ENCODE measurements around the gene CACNG4. TPM values are rescaled to one million over a fixed set of nuclear protein-coding genes. Genes with fewer than 3 reads are reported as not detected.

Gene CACNG4
- polyA plus RNA-seq, 1 experiment: 0.06 TPM

DNA sequence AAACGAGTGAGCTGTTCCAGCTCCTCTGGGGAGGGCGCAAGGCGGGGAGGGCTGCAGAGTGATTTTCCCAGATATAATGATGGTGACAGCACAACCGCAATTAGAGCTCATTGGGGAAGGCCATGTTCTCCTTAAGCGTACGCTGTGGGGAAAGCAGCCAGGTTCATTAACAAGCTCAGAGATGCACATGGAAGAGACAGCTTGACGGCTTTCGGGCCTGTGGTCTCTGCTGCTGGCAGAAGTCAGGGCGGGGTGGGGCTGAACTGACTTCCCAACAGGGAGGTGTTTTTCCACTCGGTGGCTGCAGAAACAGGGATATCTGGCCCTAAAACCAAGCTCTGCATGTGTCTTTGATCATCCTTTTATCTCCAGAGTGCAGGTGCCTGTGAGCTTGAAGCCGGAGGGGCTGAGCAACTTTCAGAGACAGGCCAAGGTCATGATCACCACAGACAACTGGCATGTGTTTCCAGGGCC, 55.8 kb downstream of the CACNG4 start:
- POLR2A ChIA-PET: no interaction called here
- no peak overlapping the region for H3K4me3 ChIP-seq (ENCODE audit: low read depth, low read length)
- TF ChIP-seq, protein P1, sequence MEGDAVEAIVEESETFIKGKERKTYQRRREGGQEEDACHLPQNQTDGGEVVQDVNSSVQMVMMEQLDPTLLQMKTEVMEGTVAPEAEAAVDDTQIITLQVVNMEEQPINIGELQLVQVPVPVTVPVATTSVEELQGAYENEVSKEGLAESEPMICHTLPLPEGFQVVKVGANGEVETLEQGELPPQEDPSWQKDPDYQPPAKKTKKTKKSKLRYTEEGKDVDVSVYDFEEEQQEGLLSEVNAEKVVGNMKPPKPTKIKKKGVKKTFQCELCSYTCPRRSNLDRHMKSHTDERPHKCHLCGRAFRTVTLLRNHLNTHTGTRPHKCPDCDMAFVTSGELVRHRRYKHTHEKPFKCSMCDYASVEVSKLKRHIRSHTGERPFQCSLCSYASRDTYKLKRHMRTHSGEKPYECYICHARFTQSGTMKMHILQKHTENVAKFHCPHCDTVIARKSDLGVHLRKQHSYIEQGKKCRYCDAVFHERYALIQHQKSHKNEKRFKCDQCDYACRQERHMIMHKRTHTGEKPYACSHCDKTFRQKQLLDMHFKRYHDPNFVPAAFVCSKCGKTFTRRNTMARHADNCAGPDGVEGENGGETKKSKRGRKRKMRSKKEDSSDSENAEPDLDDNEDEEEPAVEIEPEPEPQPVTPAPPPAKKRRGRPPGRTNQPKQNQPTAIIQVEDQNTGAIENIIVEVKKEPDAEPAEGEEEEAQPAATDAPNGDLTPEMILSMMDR (IDR thresholded peaks at IDR 0.05; ENCODE audit: insufficient read depth, low read depth, low read length): no peak
- CTCF ChIA-PET: interaction anchor here (1.1 to 1.3 kb wide), 2 partner anchors 12 to 17 kb away, joined by 3 to 4 read pairs; no protein-coding TSS in a partner anchor
- DNase-seq (ENCODE audit: low read depth): no peak
- H3K36me3 ChIP-seq (ENCODE audit: control insufficient read depth, insufficient read depth, low read length): no peaks in the 10 kb centered on the region
- peaks cover 14% of the 10 kb centered on the region for H3K27me3 ChIP-seq (ENCODE audit: control insufficient read depth, insufficient read depth, low read length)

DNA sequence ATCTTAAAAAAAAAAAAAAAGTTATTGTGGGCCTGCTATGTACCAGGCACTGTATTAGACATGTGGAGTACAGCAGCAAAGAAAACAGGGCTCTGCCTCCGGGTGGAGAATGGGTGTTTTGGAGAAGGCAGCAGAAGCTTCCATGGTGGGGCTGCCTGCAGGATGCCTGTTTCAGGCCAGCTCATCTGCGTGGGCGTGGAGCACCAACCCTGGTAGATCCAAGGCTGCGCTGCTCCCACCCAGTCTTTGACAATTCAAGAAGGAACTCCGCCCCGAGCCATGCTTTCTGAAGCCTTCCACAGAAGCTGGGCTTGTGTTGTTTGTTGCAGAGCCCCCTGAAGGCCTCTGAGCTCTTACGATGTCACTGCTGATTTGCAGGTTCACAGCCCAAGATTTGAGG, 56.7 kb downstream of the CACNG4 start:
- TF ChIP-seq, protein P1 (IDR thresholded peaks at IDR 0.05; ENCODE audit: insufficient read depth, low read depth, low read length): no peak
- peaks cover 14% of the 10 kb centered on the region for H3K27me3 ChIP-seq (ENCODE audit: control insufficient read depth, insufficient read depth, low read length)
- DNase-seq (ENCODE audit: low read depth): no peak
- ChIA-PET POLR2A (no interaction called here), CTCF (no interaction called here)
- H3K4me3 ChIP-seq (ENCODE audit: low read depth, low read length): no peak overlapping the region
- H3K36me3 ChIP-seq (ENCODE audit: control insufficient read depth, insufficient read depth, low read length): no peaks in the 10 kb centered on the region

DNA sequence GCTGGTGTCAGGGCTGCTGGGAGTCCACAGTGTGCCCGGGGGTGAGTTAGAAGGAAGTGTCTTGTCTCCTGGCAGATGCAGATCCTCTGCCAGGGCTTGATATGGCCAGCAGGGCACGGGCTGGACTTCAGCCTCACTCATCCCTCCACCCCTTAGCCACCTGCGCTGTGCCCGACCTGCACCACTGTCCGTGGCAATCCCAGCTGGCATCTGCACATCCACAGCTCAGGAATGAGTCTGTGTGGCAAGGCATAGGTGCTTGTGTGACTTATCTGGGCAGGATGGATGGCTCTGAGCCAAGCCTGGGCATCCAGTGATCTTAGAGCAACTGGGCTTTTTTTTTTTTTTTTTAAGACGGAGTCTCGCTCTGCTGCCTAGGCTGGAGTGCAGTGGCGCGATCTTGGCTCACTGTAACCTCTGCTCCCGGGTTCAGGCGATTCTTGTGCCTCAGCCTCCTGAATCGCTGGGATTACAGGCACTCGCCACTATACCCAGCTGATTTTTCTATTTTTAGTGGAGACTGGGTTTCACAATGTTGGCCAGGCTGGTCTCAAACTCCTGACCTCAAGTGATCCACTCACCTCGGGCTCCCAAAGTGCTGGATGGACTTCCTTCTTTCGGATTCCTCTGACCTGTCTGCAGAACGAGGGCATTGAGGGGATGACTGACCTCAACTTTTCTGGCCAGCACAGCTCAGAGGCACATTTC, 57.4 kb downstream of the CACNG4 start:
- TF ChIP-seq, protein P1 (IDR thresholded peaks at IDR 0.05; ENCODE audit: insufficient read depth, low read depth, low read length): no peak

DNA sequence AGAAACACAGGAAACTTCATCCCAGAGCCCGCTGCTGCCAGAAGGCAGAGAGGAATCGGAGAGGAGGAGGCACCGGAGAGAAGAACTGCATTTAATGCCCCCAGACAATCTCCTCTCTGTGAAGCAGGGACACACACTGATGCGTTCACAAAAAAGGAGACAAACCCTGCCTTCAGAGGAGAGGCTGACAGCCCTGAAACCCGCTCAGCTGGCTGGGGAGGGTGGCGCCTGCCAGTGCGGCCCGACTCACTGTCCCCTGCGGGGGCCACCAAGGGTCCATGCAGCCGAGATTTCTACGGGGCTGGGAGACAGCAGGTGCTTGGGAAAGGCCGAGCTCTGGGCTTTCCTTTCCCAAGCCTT, 57.9 kb downstream of the CACNG4 start:
- peaks cover 14% of the 10 kb centered on the region for H3K27me3 ChIP-seq (ENCODE audit: control insufficient read depth, insufficient read depth, low read length)
- POLR2A ChIA-PET: no interaction called here
- CTCF ChIA-PET: no interaction called here
- H3K4me3 ChIP-seq (ENCODE audit: low read depth, low read length): no peak overlapping the region
- TF ChIP-seq, protein P1 (IDR thresholded peaks at IDR 0.05; ENCODE audit: insufficient read depth, low read depth, low read length): no peak
- H3K36me3 ChIP-seq (ENCODE audit: control insufficient read depth, insufficient read depth, low read length): no peaks in the 10 kb centered on the region
- no peak for DNase-seq (ENCODE audit: low read depth)

More for the DNA sequence above, 57.4 kb downstream of the CACNG4 start:
- POLR2A ChIA-PET: no interaction called here
- CTCF ChIA-PET: no interaction called here
- peaks cover 14% of the 10 kb centered on the region for H3K27me3 ChIP-seq (ENCODE audit: control insufficient read depth, insufficient read depth, low read length)
- H3K4me3 ChIP-seq (ENCODE audit: low read depth, low read length): no peak overlapping the region
- no peaks in the 10 kb centered on the region for H3K36me3 ChIP-seq (ENCODE audit: control insufficient read depth, insufficient read depth, low read length)
- no peak for DNase-seq (ENCODE audit: low read depth)

DNA sequence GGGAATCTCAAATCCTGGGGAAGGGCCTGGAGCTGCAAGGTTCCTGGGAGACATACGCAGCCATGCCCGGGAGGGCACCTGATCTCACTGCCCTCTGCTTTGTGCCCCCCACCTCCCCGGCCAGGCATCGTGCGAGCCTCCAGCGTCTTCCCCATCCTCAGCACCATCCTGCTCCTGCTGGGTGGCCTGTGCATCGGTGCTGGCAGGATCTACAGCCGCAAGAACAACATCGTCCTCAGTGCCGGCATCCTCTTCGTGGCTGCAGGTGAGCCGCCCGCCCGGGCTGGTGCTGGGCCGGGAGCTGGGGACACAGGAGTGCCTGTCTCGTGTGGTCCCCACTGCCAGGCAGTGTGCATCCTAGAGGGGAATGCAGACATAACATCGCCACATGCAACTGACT, 60.2 kb downstream of the CACNG4 start:
- TF ChIP-seq, protein P1 (IDR thresholded peaks at IDR 0.05; ENCODE audit: insufficient read depth, low read depth, low read length): no peak
- H3K27me3 ChIP-seq (ENCODE audit: control insufficient read depth, insufficient read depth, low read length): peaks cover 5% of the 10 kb centered on the region
- DNase-seq (ENCODE audit: low read depth): no peak
- POLR2A ChIA-PET: no interaction called here
- H3K36me3 ChIP-seq (ENCODE audit: control insufficient read depth, insufficient read depth, low read length): no peaks in the 10 kb centered on the region
- CTCF ChIA-PET: no interaction called here
- H3K4me3 ChIP-seq (ENCODE audit: low read depth, low read length): no peak overlapping the region
